Neural cell (in vitro differentiated cells): Measurements from ENCODE around the gene THAP2. TPM values are rescaled to one million over a fixed set of nuclear protein-coding genes. Genes with fewer than 3 reads are reported as not detected.

ENCODE experiments used
- H2AFZ ChIP-seq: fragments of 200-600, 300-800 bp; sonication (generic), shearing (Covaris generic); 2 replicates; pipeline ENCODE4 v1.6.0; 2014; ENCODE audit warnings: low read depth, mild to moderate bottlenecking, antibody characterized with exemption, low read length, moderate library complexity
- H3F3A ChIP-seq: fragments of 200-600 bp; shearing (Covaris generic); 2 replicates; pipeline ENCODE4 v1.6.1; 2016; ENCODE audit warnings: mild to moderate bottlenecking, moderate library complexity, mixed read lengths, antibody characterized with exemption, low read length; ENCODE audit not compliant: insufficient read depth, poor library complexity, severe bottlenecking
- H3K27ac ChIP-seq: fragments of 200-600, 300-800 bp; sonication (generic), shearing (Covaris generic); 2 replicates; pipeline ENCODE4 v1.5.1; 2014; ENCODE audit warnings: mild to moderate bottlenecking, low read length, moderate library complexity
- H3K27me3 ChIP-seq: fragments of 300-800, 200-600 bp; sonication (generic), shearing (Covaris generic); 2 replicates; pipeline ENCODE4 v1.6.0; 2014; ENCODE audit warnings: mild to moderate bottlenecking, low read depth, low read length, moderate library complexity; ENCODE audit not compliant: insufficient read depth
- H3K36me3 ChIP-seq: fragments of 300-800, 200-600 bp; sonication (generic), shearing (Covaris generic); 2 replicates; pipeline ENCODE4 v1.5.1; 2014; ENCODE audit warnings: mild to moderate bottlenecking, antibody characterized with exemption, low read length, moderate library complexity; ENCODE audit not compliant: insufficient read depth
- H3K4me2 ChIP-seq: fragments of 300-800, 200-600 bp; sonication (generic), shearing (Covaris generic); 2 replicates; pipeline ENCODE4 v1.6.0; 2014; ENCODE audit warnings: mild to moderate bottlenecking, low read length
- H3K4me3 ChIP-seq: fragments of 300-800, 200-600 bp; sonication (generic), shearing (Covaris generic); 2 replicates; pipeline ENCODE4 v1.5.1; 2014; ENCODE audit warnings: mild to moderate bottlenecking, low read length, moderate library complexity
- H3K79me2 ChIP-seq: fragments of 200-600 bp; shearing (Covaris generic); replicated peaks from 2 replicates; pipeline ENCODE4 v1.6.0; 2014; ENCODE audit warnings: mild to moderate bottlenecking, low read length, moderate library complexity; ENCODE audit not compliant: insufficient read depth
- H3K9ac ChIP-seq: fragments of 300-800, 200-600 bp; sonication (generic), shearing (Covaris generic); 2 replicates; pipeline ENCODE4 v1.6.1; 2016; ENCODE audit warnings: mild to moderate bottlenecking, low read length, mixed read lengths
- H3K9me2 ChIP-seq: fragments of 200-600 bp; shearing (Covaris generic); 2 replicates; pipeline ENCODE4 v1.6.1; 2016; ENCODE audit warnings: mild to moderate bottlenecking, low read length, mixed read lengths; ENCODE audit not compliant: insufficient read depth
- H3K9me3 ChIP-seq: fragments of 200-600, 300-800 bp; sonication (generic), shearing (Covaris generic); 2 replicates; pipeline ENCODE4 v1.6.1; 2016; ENCODE audit warnings: mild to moderate bottlenecking, mixed run types, low read length, moderate library complexity, mixed read lengths
- H4K20me1 ChIP-seq: fragments of 200-600 bp; shearing (Covaris generic); 2 replicates; pipeline ENCODE4 v1.6.1; 2016; ENCODE audit warnings: mild to moderate bottlenecking, mixed run types; ENCODE audit not compliant: insufficient read depth
- CTCF ChIP-seq: fragments of 450-650 bp; IDR thresholded peaks from 2 replicates; pipeline ENCODE4 v1.5.1; 2014; ENCODE audit warnings: antibody characterized with exemption, mild to moderate bottlenecking, moderate library complexity; ENCODE audit not compliant: poor library complexity, severe bottlenecking
- EP300 ChIP-seq: fragments of 450-650 bp; conservative IDR thresholded peaks from 2 replicates; pipeline ENCODE4 v1.6.1; 2014; ENCODE audit warnings: antibody characterized with exemption, mild to moderate bottlenecking, moderate library complexity; ENCODE audit not compliant: poor library complexity, severe bottlenecking
- EZH2 ChIP-seq: fragments of 200-600, 300-800 bp; shearing (Covaris generic), sonication (generic); IDR thresholded peaks from 2 replicates; pipeline ENCODE4 v1.6.1; 2014; ENCODE audit warnings: antibody characterized with exemption, low read length, borderline replicate concordance, mild to moderate bottlenecking; ENCODE audit not compliant: insufficient read depth, poor library complexity, severe bottlenecking
- MXI1 ChIP-seq: fragments of 450-650 bp; conservative IDR thresholded peaks from 2 replicates; pipeline ENCODE4 v1.6.1; 2014; ENCODE audit warnings: antibody characterized with exemption, mild to moderate bottlenecking; ENCODE audit not compliant: poor library complexity, severe bottlenecking
- POLR2AphosphoS5 ChIP-seq: IDR thresholded peaks from 2 replicates; pipeline ENCODE4 v1.6.1; 2012
- RAD21 ChIP-seq: fragments of 450-650 bp; conservative IDR thresholded peaks from 2 replicates; pipeline ENCODE4 v1.6.1; 2014; ENCODE audit warnings: antibody characterized with exemption, mild to moderate bottlenecking, moderate library complexity
- REST ChIP-seq: IDR thresholded peaks from 2 replicates; pipeline ENCODE4 v1.6.1; 2012; ENCODE audit warnings: borderline replicate concordance
- SMC3 ChIP-seq: fragments of 450-650 bp; conservative IDR thresholded peaks from 2 replicates; pipeline ENCODE4 v1.6.1; 2014; ENCODE audit warnings: antibody characterized with exemption, mild to moderate bottlenecking, moderate library complexity; ENCODE audit not compliant: poor library complexity
- TAF1 ChIP-seq: IDR thresholded peaks from 2 replicates; pipeline ENCODE4 v1.6.1; 2012; ENCODE audit warnings: low read depth
- polyA plus RNA-seq: library from polyadenylated mRNA; depleted of rRNA; stranded (reverse); fragments of >200 nt; gene quantifications from 2 replicates; pipeline ENCODE4 v1.2.3, GENCODE V29; 2014

Gene THAP2
- polyA plus RNA-seq, 1 donor from 2014 or later: 15.5 TPM

DNA sequence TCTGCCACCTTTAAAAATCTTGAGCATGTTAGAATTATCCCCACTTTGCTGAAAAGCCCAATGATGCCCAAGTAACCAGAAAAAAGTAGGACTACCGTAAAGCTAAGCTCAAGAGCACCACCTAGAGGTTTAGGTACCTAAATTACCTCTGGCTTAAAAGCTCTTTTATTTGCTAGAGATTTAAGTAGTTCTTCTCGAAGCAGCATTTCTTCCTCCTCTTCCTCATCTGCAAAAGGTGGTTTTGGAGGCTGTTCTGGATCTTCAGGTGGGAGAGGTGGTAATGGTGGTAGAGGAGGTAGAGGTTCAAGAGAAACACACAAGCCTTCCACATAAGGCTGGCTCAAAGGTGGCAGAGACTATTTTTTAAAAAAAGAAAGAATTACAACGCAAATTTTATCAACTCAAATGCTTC is 27.4 kb upstream of the THAP2 start (continued):
- TF ChIP-seq REST: no peak

GRCh38 chr12:71638499-71638898 is 25.6 kb upstream of the THAP2 start:
- H4K20me1 ChIP-seq: peaks cover 3% of the 10 kb centered on the region
- H3K4me3 ChIP-seq: no peak overlapping the region
- H3K9me2 ChIP-seq: no peaks in the 10 kb centered on the region
- H3K4me2 ChIP-seq: no peak overlapping the region
- no peak overlapping the region for H2AFZ ChIP-seq
- no peaks in the 10 kb centered on the region for H3K79me2 ChIP-seq
- peaks cover 13% of the 10 kb centered on the region for H3K36me3 ChIP-seq
- no peaks in the 10 kb centered on the region for H3F3A ChIP-seq
- H3K27ac ChIP-seq: no peak overlapping the region
- H3K9me3 ChIP-seq: no peaks in the 10 kb centered on the region
- no peak overlapping the region for H3K9ac ChIP-seq
- no peak for TF ChIP-seq REST
- TF ChIP-seq EP300: no peak
- no peak for TF ChIP-seq MXI1
- TF ChIP-seq TAF1: no peak
- no peak for TF ChIP-seq SMC3
- no peaks in the 10 kb centered on the region for H3K27me3 ChIP-seq

- H2AFZ ChIP-seq: no peak overlapping the region
- H3K9me3 ChIP-seq: no peaks in the 10 kb centered on the region
- no peak overlapping the region for H3K4me2 ChIP-seq
- peaks cover 15% of the 10 kb centered on the region for H3K36me3 ChIP-seq
- H3K27ac ChIP-seq: no peak overlapping the region
- H3K9me2 ChIP-seq: no peaks in the 10 kb centered on the region
- H4K20me1 ChIP-seq: peaks cover 3% of the 10 kb centered on the region
- H3K79me2 ChIP-seq: no peaks in the 10 kb centered on the region
- no peak for TF ChIP-seq POLR2AphosphoS5
- TF ChIP-seq EP300: no peak
- no peak for TF ChIP-seq TAF1
- TF ChIP-seq RAD21: no peak
- no peak for TF ChIP-seq REST
- no peak for TF ChIP-seq CTCF
- no peak for TF ChIP-seq EZH2
- TF ChIP-seq MXI1: no peak
- TF ChIP-seq SMC3: no peak
- H3K27me3 ChIP-seq: no peaks in the 10 kb centered on the region
- no peak overlapping the region for H3K9ac ChIP-seq
- H3F3A ChIP-seq: no peaks in the 10 kb centered on the region
- H3K4me3 ChIP-seq: no peak overlapping the region
Measured at GRCh38 chr12:71639341-71639760, 24.8 kb upstream of the THAP2 start.
